Parathyroid adenoma (tissue), 2 donors: ENCODE data around the gene C2orf69.
A peak's percentile ranks its signal among the peaks of the same experiment; 100 is the strongest.

ENCODE experiments used
- H2AFZ ChIP-seq: fragments of 300-600 bp; sonication (generic); one replicate; pipeline ENCODE4 v1.7.0; 2017; ENCODE audit warnings: antibody characterized with exemption, mild to moderate bottlenecking
- H3K27ac ChIP-seq: fragments of 300-600 bp; sonication (generic); one replicate; pipeline ENCODE4 v1.7.0; 2017
- H3K27me3 ChIP-seq: fragments of 300-600 bp; sonication (generic); one replicate; pipeline ENCODE4 v1.7.0; 2017; ENCODE audit warnings: low read length; ENCODE audit not compliant: control insufficient read depth, insufficient read depth
- H3K36me3 ChIP-seq: fragments of 300-600 bp; sonication (generic); one replicate; pipeline ENCODE4 v1.7.0; 2017; ENCODE audit warnings: low read length; ENCODE audit not compliant: control insufficient read depth, insufficient read depth
- H3K4me1 ChIP-seq: fragments of 300-600 bp; sonication (generic); one replicate; pipeline ENCODE4 v1.7.0; 2017; ENCODE audit warnings: control low read depth
- H3K4me2 ChIP-seq: fragments of 300-600 bp; sonication (generic); one replicate; pipeline ENCODE4 v1.7.0; 2017; ENCODE audit warnings: low read length
- H3K4me3 ChIP-seq: fragments of 300-600 bp; sonication (generic); one replicate; pipeline ENCODE4 v1.7.0; 2017; ENCODE audit warnings: low read depth, low read length
- H3K79me2 ChIP-seq: fragments of 300-600 bp; sonication (generic); one replicate; pipeline ENCODE4 v1.7.0; 2017; ENCODE audit warnings: control low read depth
- H3K9ac ChIP-seq: fragments of 300-600 bp; sonication (generic); one replicate; pipeline ENCODE4 v1.7.0; 2017; ENCODE audit warnings: mild to moderate bottlenecking
- H3K9me3 ChIP-seq: fragments of 300-600 bp; sonication (generic); one replicate; pipeline ENCODE4 v1.7.0; 2017; ENCODE audit warnings: low read length; ENCODE audit not compliant: control insufficient read depth
- TF ChIP-seq, protein P1 (sequence below): fragments of 300-600 bp; sonication (generic); IDR thresholded peaks from one replicate; pipeline ENCODE4 v1.7.0; 2017; ENCODE audit warnings: antibody characterized with exemption, mild to moderate bottlenecking
- donor health status: primary hyperparathyroidism.

C2orf69 gene, protein sequence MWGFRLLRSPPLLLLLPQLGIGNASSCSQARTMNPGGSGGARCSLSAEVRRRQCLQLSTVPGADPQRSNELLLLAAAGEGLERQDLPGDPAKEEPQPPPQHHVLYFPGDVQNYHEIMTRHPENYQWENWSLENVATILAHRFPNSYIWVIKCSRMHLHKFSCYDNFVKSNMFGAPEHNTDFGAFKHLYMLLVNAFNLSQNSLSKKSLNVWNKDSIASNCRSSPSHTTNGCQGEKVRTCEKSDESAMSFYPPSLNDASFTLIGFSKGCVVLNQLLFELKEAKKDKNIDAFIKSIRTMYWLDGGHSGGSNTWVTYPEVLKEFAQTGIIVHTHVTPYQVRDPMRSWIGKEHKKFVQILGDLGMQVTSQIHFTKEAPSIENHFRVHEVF

DNA sequence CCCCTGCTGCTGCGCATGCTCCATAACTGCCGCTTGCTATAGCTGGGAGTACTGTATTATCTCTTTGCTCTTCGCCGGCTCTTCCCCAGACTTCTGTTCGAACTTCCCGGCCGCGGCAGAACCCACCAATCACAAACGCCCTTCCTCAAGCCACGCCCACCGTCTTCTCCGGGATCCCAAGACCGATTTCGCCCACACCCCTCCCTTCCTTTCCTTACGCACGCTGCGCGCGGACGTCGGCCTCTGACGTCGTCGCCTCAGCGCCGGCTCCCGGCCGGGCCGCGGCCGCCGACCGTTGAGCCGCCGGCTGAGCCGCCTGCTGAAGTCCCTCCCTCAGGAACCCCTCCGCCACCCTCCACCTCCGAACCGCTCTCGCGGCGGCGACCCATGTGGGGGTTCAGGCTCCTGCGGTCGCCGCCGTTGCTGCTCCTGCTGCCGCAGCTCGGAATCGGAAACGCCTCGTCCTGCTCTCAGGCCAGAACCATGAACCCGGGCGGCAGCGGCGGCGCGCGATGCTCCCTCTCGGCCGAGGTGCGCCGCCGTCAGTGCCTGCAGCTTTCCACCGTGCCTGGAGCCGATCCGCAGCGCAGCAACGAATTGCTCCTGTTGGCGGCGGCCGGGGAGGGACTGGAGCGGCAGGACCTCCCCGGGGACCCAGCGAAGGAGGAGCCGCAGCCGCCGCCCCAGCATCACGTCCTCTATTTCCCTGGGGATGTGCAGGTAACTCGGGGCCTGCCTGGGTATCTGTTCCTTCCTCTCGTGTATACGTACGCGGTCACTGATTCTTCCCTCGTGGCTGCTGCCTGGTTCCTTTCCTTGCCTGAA lies at the start of gene C2orf69:
Gene C2orf69 (plus strand): TSS at position 242 of the 825 bp plus-strand sequence. CDS start 146 bp downstream, at position 388.
- peak within 1 kb of the TSS; percentile 92 for H3K27ac ChIP-seq
- peaks cover 17% of the 10 kb centered on the region for H3K79me2 ChIP-seq
- peak within 1 kb of the TSS; percentile 96 for H3K4me3 ChIP-seq
- H3K9ac ChIP-seq: peak within 1 kb of the TSS; percentile 70
- no peaks in the 10 kb centered on the region for H3K36me3 ChIP-seq
- H3K27me3 ChIP-seq: no peaks in the 10 kb centered on the region
- peak within 1 kb of the TSS; percentile 97 for H3K4me2 ChIP-seq
- TF ChIP-seq, protein P1, sequence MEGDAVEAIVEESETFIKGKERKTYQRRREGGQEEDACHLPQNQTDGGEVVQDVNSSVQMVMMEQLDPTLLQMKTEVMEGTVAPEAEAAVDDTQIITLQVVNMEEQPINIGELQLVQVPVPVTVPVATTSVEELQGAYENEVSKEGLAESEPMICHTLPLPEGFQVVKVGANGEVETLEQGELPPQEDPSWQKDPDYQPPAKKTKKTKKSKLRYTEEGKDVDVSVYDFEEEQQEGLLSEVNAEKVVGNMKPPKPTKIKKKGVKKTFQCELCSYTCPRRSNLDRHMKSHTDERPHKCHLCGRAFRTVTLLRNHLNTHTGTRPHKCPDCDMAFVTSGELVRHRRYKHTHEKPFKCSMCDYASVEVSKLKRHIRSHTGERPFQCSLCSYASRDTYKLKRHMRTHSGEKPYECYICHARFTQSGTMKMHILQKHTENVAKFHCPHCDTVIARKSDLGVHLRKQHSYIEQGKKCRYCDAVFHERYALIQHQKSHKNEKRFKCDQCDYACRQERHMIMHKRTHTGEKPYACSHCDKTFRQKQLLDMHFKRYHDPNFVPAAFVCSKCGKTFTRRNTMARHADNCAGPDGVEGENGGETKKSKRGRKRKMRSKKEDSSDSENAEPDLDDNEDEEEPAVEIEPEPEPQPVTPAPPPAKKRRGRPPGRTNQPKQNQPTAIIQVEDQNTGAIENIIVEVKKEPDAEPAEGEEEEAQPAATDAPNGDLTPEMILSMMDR: no peak
- H3K4me1 ChIP-seq: peaks cover 16% of the 10 kb centered on the region
- peak within 1 kb of the TSS; percentile 96 for H2AFZ ChIP-seq
- no peaks in the 10 kb centered on the region for H3K9me3 ChIP-seq

DNA sequence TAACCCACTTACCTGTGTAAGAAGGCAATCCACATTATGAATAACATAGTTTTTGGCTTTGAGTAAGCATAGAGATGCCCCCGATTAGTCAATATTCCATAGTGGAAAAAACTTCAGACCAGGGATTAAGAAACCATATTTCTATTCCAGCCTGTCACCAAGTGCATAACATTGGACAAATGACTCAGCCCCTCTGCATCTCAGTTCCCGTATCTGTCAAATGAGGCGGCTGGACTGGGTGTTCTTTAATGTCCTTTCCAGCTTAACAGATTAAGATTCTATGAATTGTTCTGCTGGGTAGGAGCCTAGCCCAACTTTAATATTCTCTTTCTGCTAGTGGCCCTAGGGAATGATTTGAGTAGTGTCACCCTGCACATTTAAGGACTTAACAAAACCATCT lies 48.3 kb upstream of the C2orf69 start:
- Histone ChIP-seq H3K9ac (no peak overlapping the region), H2AFZ (no peak overlapping the region), H3K4me2 (no peak overlapping the region), H3K4me1 (no peaks in the 10 kb centered on the region), H3K27me3 (no peaks in the 10 kb centered on the region), H3K9me3 (no peaks in the 10 kb centered on the region), H3K79me2 (no peaks in the 10 kb centered on the region), H3K36me3 (no peaks in the 10 kb centered on the region), H3K4me3 (no peak overlapping the region), H3K27ac (no peak overlapping the region)
- TF ChIP-seq, protein P1: no peak

DNA sequence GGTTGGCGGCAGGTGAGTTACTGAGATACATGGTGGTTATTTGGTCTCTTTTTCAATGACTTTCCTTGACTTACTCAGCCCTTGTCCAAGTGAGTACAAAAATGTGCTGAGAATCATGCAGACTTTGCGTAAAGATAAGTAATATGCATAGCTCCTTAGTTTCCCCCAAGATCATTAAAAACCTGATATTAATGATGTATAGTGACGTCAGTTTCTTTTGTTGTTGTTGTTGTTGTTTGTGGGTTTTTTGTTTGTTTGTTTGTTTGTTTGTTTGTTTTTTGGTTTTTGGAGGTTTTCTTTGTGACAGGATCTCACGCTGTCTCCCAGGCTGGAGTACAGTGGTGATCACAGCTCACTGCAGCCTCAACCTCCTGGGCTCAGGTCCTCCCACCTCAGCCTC lies 45.2 kb upstream of the C2orf69 start:
- Histone ChIP-seq H3K4me1 (no peaks in the 10 kb centered on the region), H3K79me2 (no peaks in the 10 kb centered on the region), H2AFZ (no peak overlapping the region), H3K36me3 (no peaks in the 10 kb centered on the region), H3K9me3 (no peaks in the 10 kb centered on the region), H3K27me3 (no peaks in the 10 kb centered on the region), H3K27ac (no peak overlapping the region), H3K4me3 (no peak overlapping the region), H3K9ac (no peak overlapping the region), H3K4me2 (no peak overlapping the region)
- TF ChIP-seq, protein P1: no peak

DNA sequence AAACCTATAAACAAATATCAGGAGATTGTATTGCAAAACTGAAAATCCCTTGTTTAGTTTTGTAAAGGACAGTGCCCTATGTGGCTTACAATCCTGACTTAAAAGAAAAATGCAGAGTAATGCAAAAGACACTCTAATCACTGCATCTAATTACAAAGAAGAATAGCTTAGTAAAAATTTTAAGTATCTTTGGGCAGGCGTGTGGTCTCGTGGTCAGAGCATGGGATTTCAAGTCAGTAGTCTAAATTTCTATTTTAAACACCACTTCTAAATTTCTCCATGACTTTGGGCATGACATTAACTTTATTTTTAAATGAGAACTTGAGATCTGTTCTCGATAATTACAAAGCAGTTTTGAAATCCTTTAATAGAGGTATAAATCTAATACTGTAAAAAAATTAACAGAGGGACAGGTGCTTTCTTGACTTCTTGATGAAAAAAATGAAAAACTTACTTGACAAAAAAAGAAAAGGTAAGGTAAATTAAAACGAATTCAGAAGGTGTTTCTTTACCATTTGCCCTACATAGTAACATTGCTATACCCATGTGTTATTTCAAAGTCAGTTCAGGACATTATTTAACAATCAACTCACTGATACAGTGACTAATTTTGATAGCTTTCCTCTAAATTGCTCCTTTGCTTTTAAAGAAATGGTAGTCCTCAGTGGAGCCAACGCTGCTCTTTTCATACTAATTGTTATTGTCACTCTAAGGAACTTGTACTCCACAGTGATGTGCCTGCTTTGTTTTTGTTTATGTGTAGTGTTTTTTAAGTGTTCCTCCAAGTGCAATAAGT lies 42.5 kb upstream of the C2orf69 start:
- no peaks in the 10 kb centered on the region for H3K9me3 ChIP-seq
- no peaks in the 10 kb centered on the region for H3K79me2 ChIP-seq
- no peak overlapping the region for H3K27ac ChIP-seq
- no peak overlapping the region for H3K4me3 ChIP-seq
- no peaks in the 10 kb centered on the region for H3K27me3 ChIP-seq
- no peaks in the 10 kb centered on the region for H3K4me1 ChIP-seq
- no peak overlapping the region for H3K9ac ChIP-seq
- no peaks in the 10 kb centered on the region for H3K36me3 ChIP-seq
- no peak overlapping the region for H2AFZ ChIP-seq
- no peak overlapping the region for H3K4me2 ChIP-seq
- TF ChIP-seq, protein P1: no peak
